Gastrocnemius medialis (tissue), 4 donors: ENCODE measurements around the gene NCAM2. TPM values are rescaled to one million over a fixed set of nuclear protein-coding genes. Genes with fewer than 3 reads are reported as not detected.

ENCODE experiments used
- ATAC-seq, 2 donors: fragments of 150-250 bp; one replicate each; pipeline ENCODE4 v1.9.1; 2016
- DNase-seq, 2 donors: peaks; one replicate each; pipeline ENCODE4 v3.0.0-alpha.2; 2019
- H3K27ac ChIP-seq, 4 donors: fragments of 200-600 bp; sonication (generic); 1 replicate in 1 of 4; 2 replicates in 3 of 4; pipeline ENCODE4 v1.5.1; 2016 to 2018; ENCODE audit warnings: mild to moderate bottlenecking in 2 of 4, moderate library complexity in 1 of 4
- H3K27me3 ChIP-seq, 3 donors: fragments of 200-600 bp; sonication (generic) in 2 of 3; 1 replicate in 1 of 3; 2 replicates in 2 of 3; pipeline versions ENCODE4 v1.5.1 to v1.6.0; 2016 to 2019; ENCODE audit warnings: mild to moderate bottlenecking in 1 of 3, moderate library complexity in 1 of 3
- H3K36me3 ChIP-seq, 2 donors: fragments of 200-600 bp; sonication (generic) in 1 of 2; one replicate each; pipeline ENCODE4 v1.5.1; 2017 to 2018
- H3K4me1 ChIP-seq, 2 donors: fragments of 200-600 bp; sonication (generic) in 1 of 2; one replicate each; pipeline ENCODE4 v1.5.1; 2016 to 2017; ENCODE audit warnings: mild to moderate bottlenecking in 2 of 2
- H3K4me3 ChIP-seq, 4 donors: fragments of 200-600 bp; sonication (generic) in 3 of 4; 1 replicate in 1 of 4; 2 replicates in 3 of 4; pipeline ENCODE4 v1.5.1; 2016 to 2019; ENCODE audit warnings: mild to moderate bottlenecking in 2 of 4
- H3K9me3 ChIP-seq, 3 donors: fragments of 200-600 bp; sonication (generic) in 2 of 3; 1 replicate in 1 of 3; 2 replicates in 2 of 3; pipeline ENCODE4 v1.5.1; 2016 to 2019
- POLR2A ChIP-seq, 2 donors: fragments of 450-650 bp; IDR thresholded peaks; one replicate each; pipeline ENCODE4 v1.6.1; 2017; ENCODE audit warnings: antibody characterized with exemption in 2 of 2, mild to moderate bottlenecking in 2 of 2, moderate library complexity in 2 of 2
- in situ Hi-C, 4 donors: fragments of 200-750 bp; cut with MboI; loops; one replicate each; pipeline versions ENCODE4 v1.15.0 to v1.8.0; 2017; ENCODE audit warnings: low sequenced_read_pairs in 4 of 4
- intact Hi-C: fragments of 100-400 bp; cut with DNase I; formaldehyde crosslinking; loops from one replicate; pipeline ENCODE4 v1.15.1; 2023; ENCODE audit warnings: low total_unique reads
- total RNA-seq, 4 donors: library from RNA; depleted of rRNA; stranded (reverse); fragments of >200 nt; gene quantifications; one replicate each; pipeline versions ENCODE4 v1.1.0 to v1.2.3, GENCODE V29; 2016
- TF ChIP-seq, protein P1 (sequence below), 5 experiments: fragments of 450-650 bp in 3 of 5; fragments of 200-600 bp in 2 of 5; sonication (generic) in 2 of 5; IDR thresholded peaks in 4 of 5; conservative IDR thresholded peaks in 1 of 5; 1 replicate in 4 of 5; 2 replicates in 1 of 5; pipeline ENCODE4 v1.5.1; 2016 to 2019; ENCODE audit warnings: antibody characterized with exemption in 5 of 5, mild to moderate bottlenecking in 3 of 5, moderate library complexity in 3 of 5

NCAM2 gene
- total RNA-seq, 4 donors from 2014 or later, result 0.07 to 1.9 (median 0.65) TPM

DNA sequence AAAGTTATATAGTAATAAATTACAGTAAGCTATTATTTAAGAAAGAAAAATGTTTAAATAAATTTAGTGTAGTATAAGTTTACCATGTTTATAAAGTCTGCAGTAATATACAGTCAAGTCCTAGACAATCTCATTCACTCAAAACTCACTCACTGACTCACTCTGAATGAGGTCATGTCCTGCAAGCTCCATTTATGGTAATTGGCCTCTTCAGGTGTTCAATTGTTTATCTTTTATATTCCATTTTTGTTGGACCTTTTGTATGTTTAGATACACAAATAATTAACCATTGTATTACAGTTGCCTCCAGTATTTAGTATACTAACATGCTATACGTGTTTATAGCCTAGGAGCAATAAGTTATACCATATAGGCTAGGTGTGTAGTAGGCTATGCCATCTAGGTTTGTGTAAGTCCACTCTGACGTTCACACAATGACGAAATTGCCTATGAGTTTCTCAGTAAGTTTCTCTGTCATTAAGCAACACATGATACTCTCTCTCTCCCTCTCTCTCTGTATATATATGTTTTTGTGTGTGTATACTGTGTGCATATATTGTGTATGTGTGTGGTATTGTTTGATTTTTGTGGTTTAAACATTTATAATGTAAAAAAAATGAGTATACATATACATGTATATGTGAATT, 161.2 kb downstream of the NCAM2 start:
- no peak for TF ChIP-seq POLR2A (IDR thresholded peaks at IDR 0.05)
- TF ChIP-seq, protein P1, sequence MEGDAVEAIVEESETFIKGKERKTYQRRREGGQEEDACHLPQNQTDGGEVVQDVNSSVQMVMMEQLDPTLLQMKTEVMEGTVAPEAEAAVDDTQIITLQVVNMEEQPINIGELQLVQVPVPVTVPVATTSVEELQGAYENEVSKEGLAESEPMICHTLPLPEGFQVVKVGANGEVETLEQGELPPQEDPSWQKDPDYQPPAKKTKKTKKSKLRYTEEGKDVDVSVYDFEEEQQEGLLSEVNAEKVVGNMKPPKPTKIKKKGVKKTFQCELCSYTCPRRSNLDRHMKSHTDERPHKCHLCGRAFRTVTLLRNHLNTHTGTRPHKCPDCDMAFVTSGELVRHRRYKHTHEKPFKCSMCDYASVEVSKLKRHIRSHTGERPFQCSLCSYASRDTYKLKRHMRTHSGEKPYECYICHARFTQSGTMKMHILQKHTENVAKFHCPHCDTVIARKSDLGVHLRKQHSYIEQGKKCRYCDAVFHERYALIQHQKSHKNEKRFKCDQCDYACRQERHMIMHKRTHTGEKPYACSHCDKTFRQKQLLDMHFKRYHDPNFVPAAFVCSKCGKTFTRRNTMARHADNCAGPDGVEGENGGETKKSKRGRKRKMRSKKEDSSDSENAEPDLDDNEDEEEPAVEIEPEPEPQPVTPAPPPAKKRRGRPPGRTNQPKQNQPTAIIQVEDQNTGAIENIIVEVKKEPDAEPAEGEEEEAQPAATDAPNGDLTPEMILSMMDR (IDR thresholded peaks at IDR 0.05 in 4 of 5, conservative IDR thresholded peaks at IDR 0.05 in 1 of 5), result no peak
- no peaks in the 10 kb centered on the region for H3K36me3 ChIP-seq
- intact Hi-C loops, result no loop called here
- no peak overlapping the region for H3K4me3 ChIP-seq
- ATAC-seq, result no peak
- H3K9me3 ChIP-seq, result no peaks in the 10 kb centered on the region
- DNase-seq, result no peak
- H3K27me3 ChIP-seq, result no peaks in the 10 kb centered on the region
- no peaks in the 10 kb centered on the region for H3K4me1 ChIP-seq
- H3K27ac ChIP-seq, result no peak overlapping the region
- in situ Hi-C loops, result no loop called here

DNA sequence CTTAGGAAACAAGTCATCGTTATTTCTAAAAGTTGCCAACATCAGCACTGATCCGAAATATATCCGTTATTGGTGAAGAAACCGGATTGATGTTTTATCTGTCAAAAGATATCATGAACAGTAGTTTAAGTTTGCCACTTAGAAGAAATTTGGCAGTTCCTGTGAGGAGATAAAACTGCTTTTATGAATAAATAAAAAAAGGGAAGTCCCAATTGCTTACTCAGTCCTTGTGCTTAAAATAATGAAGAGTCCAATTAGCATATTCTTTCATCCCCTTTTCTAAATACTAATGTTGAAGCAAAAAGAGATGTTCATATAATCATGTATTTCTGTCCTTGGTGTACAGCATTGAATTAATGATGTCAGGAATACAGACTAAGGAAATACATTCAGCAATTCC, 164.6 kb downstream of the NCAM2 start:
- intact Hi-C loops (no loop called here), in situ Hi-C loops (no loop called here)
- Histone ChIP-seq H3K27me3 (no peaks in the 10 kb centered on the region), H3K4me1 (no peaks in the 10 kb centered on the region), H3K27ac (no peak overlapping the region), H3K4me3 (no peak overlapping the region), H3K36me3 (no peaks in the 10 kb centered on the region), H3K9me3 (no peaks in the 10 kb centered on the region)
- ATAC-seq (no peak), DNase-seq (no peak)
- TF ChIP-seq POLR2A (IDR thresholded peaks at IDR 0.05), result no peak
- TF ChIP-seq, protein P1 (IDR thresholded peaks at IDR 0.05 in 4 of 5, conservative IDR thresholded peaks at IDR 0.05 in 1 of 5), result no peak

DNA sequence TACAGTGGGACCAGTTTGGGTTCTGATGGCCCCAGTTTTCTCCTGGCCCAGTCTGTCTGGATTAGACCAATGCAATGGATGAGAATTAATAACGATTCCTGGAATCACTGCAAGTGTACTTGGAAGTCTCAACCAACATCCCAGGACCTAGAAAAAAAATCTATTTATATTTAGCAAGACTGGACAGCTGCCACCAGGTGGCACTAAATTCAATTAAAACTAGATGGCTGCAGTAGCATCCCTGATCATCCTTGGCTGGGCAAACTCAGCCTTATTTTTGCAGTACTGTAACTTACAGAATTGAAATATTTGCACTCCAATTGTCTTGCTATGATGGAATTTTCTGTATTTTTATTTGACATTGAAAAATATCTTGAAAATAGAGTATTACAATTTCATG, 165.7 kb downstream of the NCAM2 start:
- no peaks in the 10 kb centered on the region for H3K36me3 ChIP-seq
- ATAC-seq, result no peak
- DNase-seq, result no peak
- intact Hi-C loops (no loop called here), in situ Hi-C loops (no loop called here)
- H3K9me3 ChIP-seq, result no peaks in the 10 kb centered on the region
- no peaks in the 10 kb centered on the region for H3K4me1 ChIP-seq
- H3K27ac ChIP-seq, result no peak overlapping the region
- no peak for TF ChIP-seq POLR2A (IDR thresholded peaks at IDR 0.05)
- TF ChIP-seq, protein P1 (IDR thresholded peaks at IDR 0.05 in 4 of 5, conservative IDR thresholded peaks at IDR 0.05 in 1 of 5), result peak in 2 of 5 experiments; percentile 27 to 41
- no peak overlapping the region for H3K4me3 ChIP-seq
- no peaks in the 10 kb centered on the region for H3K27me3 ChIP-seq

DNA sequence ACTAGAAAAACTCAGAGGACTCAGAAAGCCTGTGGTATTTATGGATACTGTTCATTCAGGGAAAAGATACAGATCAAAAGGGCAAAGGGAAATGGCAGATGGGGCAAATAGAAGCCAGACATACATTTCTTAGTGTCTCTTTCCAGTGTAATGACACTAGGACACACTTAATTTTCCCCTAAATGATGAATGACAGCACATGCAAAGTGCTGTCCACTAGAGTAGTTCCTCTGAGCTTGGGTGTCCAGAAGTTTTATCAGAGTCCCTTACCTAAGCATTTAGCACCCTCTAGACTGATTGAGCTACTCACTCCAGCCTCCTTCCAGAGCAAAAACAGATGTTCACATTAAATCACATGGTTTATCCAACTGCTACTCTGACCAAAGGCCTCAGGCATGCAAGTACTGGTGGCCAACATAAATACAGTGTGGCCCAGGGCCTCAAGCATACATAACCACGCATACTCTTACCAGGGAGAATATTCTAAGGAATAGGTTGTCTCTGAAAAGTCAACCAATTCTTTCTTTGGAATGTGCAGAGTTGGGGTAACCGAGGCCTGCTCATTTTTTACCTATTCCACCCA, 166.9 kb downstream of the NCAM2 start:
- in situ Hi-C loops (no loop called here), intact Hi-C loops (no loop called here)
- DNase-seq (no peak), ATAC-seq (no peak)
- Histone ChIP-seq H3K27me3 (no peaks in the 10 kb centered on the region), H3K9me3 (no peaks in the 10 kb centered on the region), H3K36me3 (no peaks in the 10 kb centered on the region), H3K4me3 (no peak overlapping the region), H3K4me1 (no peaks in the 10 kb centered on the region), H3K27ac (no peak overlapping the region)
- no peak for TF ChIP-seq POLR2A (IDR thresholded peaks at IDR 0.05)
- TF ChIP-seq, protein P1 (IDR thresholded peaks at IDR 0.05 in 4 of 5, conservative IDR thresholded peaks at IDR 0.05 in 1 of 5), result no peak
